Measurements from ENCODE around the gene AKAP13.
A peak's percentile ranks its signal among the peaks of the same experiment; 100 is the strongest.

Gene AKAP13

DNA sequence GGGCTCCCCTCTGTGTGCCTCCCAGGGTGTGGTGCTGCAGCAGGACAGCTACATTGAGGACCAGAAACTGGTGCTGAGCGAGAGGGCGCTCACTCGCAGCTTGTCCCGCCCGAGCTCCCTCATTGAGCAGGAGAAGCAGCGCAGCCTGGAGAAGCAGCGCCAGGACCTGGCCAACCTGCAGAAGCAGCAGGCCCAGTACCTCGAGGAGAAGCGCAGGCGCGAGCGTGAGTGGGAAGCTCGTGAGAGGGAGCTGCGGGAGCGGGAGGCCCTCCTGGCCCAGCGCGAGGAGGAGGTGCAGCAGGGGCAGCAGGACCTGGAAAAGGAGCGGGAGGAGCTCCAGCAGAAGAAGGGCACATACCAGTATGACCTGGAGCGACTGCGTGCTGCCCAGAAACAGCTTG is 360.6 kb downstream of the AKAP13 start:
- no peak for DNase-seq (ENCODE audit: low spot score)

DNA sequence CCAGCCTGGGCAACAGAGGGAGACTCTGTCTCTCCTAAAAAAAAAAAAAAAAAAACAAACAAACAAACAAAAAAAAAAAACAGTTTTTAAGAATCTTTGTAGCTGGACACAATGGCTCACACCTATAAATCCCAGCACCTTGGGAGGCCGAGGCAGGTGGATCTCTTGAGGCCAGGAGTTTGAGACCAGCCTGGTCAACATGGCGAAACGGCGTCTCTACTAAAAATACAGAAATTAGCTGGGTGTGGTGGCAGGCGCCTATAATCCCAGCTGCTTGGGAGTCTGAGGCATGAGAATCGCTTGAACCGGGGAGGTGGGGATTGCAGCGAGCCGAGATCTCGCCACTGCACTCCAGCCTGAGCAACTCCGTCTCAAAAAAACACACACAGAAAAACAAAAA is 361.3 kb downstream of the AKAP13 start:
- no peak for DNase-seq (ENCODE audit: low spot score)

- DNase-seq (ENCODE audit: low spot score), result no peak
These were observed 361.9 kb downstream of the AKAP13 start for GRCh38 chr15:85742186-85742821.

DNA sequence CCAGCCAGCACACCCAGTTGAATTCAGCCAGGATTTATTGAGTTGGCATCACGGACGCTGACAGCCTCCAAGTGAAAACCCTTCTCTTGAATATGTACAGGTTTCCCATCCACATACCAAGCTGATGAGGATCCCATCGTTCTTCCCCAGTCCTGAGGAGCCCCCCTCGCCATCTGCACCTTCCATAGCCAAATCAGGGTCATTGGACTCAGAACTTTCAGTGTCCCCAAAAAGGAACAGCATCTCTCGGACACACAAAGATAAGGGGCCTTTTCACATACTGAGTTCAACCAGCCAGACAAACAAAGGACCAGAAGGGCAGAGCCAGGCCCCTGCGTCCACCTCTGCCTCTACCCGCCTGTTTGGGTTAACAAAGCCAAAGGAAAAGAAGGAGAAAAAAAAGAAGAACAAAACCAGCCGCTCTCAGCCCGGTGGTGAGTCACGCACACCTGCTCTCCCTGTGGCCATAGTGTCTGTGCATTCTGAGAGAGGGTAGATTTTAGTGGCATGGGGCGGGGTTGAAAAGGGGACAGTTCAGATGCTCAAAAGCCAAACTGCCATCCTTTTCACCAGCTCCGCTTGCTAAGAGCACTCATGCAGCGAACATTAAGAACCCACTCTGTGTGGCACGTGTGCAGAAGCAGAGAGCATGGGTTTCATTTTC is 363.1 kb downstream of the AKAP13 start:
- DNase-seq (ENCODE audit: low spot score), result no peak

DNA sequence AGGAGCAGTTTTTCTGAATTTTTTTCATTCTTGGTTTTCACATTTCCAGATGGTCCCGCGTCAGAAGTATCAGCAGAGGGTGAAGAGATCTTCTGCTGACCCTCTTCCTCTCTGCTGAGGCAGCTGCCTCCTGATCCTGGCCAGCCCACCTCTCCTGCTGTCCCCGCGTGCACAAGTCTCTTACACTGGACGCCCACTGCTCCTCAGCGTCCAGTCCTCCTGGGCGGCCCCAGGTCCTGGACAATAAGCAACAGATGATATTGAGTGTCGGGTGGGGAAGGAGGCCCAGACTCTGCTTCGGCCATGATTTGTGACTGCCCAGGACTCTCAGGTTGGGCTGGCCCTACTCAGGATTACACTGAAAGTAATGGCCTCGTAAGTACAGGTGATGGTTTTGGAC is 364.2 kb downstream of the AKAP13 start:
- DNase-seq (ENCODE audit: low spot score), result peak; percentile 24

DNA sequence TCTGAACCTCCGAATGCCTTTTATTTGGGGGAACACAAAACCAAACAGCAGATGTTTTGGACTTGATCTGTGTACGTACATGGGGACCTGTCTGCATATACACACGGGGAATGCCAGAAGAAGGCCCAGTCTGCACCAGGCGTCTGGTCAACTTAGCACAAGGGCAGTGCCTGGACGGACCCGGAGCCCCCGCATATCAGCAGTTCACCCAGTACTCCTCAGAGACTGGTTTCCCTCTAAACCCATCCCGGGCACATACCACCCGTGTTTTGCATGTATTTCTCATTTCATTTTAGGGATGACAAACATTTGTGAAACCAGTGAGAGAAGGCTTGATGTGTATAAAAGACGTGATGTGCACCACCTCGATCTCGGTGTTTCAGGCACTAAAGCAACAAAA is 364.6 kb downstream of the AKAP13 start:
- DNase-seq (ENCODE audit: low spot score), result peak; percentile 24

- peak; percentile 34 for DNase-seq (ENCODE audit: low spot score)
These were observed 365.2 kb downstream of the AKAP13 start for GRCh38 chr15:85745525-85746150.

DNA sequence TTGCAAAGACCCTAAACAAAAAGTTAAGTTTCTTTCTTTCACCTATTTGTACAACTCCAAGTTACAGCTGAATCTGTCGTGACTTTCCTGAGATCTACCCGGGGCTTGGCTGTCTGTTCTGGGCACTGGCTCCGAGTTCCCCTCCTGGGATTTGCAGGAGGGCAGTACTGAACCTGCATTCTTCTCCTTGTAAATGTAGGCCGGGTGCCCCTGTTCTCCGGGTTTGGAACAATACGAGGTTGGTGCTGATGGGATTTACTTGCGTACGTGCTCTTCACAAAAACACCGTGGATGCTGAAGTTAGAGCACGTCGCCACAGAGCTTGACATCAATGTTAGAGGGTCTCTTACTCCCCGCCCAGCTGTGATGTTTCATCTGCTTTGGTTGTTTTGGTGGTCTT is 366.2 kb downstream of the AKAP13 start:
- peak; percentile 20 for DNase-seq (ENCODE audit: low spot score)

- DNase-seq (ENCODE audit: low spot score), result peak; percentile 29
These were observed 367.8 kb downstream of the AKAP13 start for GRCh38 chr15:85748176-85748575.

GRCh38 chr15:85748729-85749128 is 368.3 kb downstream of the AKAP13 start:
- DNase-seq (ENCODE audit: low spot score), result peak; percentile 45

GRCh38 chr15:85749261-85750151 is 369.1 kb downstream of the AKAP13 start:
- peak; percentile 46 for DNase-seq (ENCODE audit: low spot score)

DNA sequence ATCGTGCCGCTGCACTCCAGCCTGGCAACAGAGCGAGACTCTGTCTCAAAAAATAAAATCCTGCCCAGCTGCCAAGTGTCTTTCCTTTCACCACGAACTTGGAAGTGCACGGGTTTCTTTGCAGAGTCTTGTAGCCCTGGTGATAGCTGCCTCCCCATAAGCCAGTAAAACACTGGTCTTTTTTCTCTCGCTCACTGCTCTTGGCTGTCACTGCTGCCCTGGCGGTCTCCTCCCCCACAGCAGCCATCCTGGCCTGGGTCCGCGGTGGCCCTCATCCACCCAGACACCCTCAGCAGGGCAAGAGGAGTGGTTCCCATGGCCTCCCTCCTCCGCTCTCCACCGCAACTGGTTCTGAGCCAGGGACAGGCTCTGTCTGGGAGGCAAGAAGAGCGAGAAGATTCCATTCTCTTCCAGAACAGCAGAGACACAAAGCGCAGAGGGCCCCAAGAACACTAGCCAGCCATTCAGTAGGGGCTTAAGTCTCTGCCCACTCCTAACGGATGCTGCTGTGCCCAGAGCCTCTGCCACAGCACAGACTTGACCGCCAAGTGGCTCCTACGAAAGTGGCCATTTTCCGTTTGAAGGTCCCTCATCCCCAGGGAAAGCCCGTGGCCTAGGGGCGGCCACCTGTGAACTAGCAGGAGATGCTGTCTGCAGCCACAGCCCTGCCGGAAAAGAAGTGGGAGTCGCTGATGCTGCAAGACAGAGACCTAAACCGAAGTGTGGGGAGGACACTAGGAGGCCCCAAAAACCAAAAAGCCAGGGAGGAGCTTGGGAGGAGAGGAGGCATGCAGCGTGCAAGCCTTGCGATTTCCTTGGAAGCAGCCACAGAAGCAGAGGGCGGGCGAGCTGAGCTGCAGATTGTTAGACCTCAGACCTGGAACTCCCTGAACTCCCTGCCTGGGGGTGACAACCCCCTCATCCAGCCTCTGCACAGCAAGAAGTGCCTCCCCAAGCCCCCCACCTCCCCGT is 370.2 kb downstream of the AKAP13 start:
- peak; percentile 56 for DNase-seq (ENCODE audit: low spot score)

DNA sequence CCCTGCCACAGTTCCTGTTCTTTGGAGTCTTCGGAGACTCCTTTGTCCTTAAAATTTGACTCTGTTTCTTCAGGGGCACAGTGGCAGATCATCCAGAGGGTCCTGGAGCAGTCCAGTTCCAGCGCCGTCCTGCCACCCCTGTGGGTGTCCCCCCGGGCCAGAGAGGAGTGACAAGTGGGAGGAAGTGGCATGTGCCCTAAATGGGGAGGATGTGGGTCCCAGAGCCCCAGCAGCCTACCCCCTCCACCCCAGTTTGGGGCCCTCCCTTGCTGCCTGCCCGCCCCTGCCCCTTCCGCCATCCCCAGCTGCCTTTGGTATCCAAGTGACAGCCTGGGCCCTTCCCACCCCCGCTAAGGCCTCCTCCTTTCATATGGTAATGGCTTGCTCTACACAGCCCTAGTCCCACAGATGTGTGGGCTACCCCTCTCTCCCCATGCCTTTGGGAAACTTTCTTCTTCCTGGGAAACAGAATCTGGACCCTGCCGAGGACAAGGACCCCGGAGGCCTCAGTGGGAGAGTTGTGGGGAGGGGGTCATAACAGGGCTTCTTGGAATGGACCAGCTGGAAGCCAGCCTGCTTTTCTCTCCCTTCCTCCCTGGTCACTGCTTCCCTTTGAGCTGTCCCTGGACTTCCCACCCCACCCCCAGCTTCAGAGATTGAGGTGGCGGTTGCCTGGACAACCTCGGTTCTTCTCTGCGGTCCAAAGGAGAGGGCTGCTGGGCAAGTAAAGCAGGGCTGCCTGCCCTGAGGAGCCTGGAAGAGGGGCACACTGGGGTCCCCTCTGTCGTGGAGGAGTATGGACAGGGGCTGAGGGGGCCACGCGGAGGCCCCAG is 371.1 kb downstream of the AKAP13 start:
- DNase-seq (ENCODE audit: low spot score), result peak; percentile 83

DNA sequence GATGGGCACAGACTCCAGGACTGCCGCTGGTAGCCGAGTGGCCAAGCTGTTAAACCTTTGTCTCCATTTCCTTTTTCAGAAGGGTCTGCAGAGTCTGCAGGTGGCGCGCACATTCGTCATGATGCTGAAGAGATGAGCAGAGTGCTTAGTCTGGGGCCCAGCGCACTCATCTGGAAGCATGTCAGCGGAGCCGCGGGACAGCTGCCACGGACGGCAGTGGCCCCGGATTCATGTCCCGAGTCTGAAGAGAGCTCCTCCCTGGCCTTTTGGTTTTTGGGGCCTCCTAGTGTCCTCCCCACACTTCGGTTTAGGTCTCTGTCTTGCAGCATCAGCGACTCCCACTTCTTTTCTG is 371.7 kb downstream of the AKAP13 start:
- no peak for DNase-seq (ENCODE audit: low spot score)

DNA sequence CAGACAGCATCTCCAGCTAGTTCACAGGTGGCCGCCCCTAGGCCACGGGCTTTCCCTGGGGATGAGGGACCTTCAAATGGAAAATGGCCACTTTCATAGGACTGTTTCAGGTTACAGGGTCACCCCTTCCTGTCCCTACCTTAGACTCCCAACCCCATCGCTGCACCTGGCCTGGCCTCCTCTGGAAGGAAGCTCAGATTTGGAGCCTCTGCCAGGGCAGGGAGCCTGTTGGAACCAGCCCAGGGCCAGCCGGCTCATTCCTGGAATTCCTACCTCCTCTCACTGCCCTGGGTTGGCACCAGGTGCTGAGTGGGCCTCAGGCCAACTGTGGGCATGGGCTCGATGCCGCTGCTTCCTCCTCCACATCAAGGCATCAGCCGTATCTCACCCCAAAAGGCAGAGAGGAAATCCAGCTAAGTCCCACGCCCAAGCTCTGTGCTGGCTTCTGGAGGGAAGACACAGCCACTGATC is 372.1 kb downstream of the AKAP13 start:
- no peak for DNase-seq (ENCODE audit: low spot score)

DNA sequence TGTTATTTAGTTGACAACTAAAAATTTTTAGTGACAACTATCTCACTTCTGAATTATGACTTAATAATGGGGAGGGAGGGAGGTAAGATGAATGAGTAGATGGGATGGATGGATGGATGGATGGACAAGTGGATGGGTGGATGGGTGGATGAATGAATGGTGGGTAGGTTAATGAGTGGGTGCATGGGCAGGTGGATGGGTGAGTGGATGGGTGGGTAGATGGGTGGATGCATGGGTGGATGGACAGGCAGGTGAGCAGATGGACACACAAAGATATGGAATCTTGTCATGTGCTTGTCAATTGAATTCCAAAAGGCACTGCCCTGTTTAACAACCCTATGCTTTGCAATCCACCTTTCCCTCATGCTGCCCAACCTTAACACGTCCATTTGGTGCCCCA is 372.9 kb downstream of the AKAP13 start:
- no peak for DNase-seq (ENCODE audit: low spot score)

DNA sequence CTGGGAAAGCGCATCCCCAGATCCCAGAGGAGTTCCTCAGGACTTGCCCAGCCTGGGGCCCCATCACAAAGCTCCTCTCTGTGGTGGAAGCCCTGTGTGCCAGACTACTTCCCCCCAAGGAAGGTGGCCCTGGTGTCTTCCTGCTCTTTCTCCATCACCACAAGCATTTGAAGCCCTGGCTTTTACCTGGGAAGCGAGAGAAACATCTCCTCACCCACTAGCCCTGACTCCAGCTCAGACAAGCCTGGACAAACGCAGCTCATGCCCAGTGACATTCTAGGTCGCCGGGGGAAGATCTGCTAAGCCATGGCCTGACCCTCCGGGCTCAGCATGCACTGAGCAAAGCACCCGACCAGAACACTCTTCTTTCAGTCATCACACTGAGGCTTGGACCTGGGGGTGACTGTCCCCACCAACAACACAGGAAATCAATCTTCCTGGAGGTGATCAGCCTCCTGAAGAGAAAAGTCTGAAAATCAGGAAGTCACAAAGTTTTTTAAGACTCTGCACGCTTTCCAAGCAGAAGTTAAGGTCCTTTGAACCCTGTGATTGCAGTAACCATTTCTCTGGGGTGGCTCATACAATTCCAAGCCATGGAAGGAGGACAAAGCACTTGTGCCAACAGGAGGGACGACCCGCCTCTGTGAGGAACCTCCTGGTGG is 373.5 kb downstream of the AKAP13 start:
- no peak for DNase-seq (ENCODE audit: low spot score)

GRCh38 chr15:85754989-85755388 is 374.6 kb downstream of the AKAP13 start:
- no peak for DNase-seq (ENCODE audit: low spot score)

DNA sequence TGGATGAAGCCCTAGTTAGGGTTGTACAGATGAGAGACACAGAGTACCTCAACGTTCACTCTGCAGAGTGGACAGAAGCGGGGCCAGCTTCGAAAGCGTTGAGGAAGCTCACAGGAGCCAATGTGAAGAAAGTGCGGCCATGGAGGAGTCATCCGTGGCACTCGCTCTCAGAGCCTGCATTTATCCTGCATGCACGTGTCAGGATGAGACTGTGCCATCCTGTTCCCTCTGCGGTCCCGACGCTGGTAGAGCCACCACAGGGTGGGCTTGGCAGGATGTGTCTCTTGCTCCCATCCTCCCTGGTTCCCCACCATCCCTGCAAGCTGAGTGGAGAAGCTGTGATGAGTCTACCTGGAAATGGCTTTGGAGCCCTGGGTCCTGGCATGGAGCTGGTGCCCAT is 375.1 kb downstream of the AKAP13 start:
- DNase-seq (ENCODE audit: low spot score), result no peak

DNA sequence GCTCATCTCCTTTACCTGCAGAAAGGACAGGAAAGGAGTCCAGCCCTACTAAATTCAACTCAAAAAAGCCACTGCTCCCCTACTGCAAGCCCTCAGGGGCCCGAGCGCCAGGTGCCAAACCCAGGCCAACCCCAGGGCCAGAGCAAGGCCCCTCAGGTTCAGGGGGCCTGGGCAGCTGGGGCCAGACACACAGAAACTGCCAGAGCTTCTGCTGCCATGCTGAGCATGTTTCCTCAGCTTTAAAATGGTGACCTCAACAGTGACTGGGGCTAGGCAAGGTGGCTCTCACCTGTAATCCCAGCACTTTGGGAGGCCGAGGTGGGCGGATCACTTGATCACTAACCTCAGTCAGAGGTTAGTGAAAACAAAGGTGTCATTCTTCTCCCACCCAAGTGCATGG is 375.5 kb downstream of the AKAP13 start:
- no peak for DNase-seq (ENCODE audit: low spot score)
